HEK293 (cell line): ENCODE results near the gene HSPG2.

Experiments
- KLF1 ChIP-seq: fragments of 450-650 bp; formaldehyde crosslinking; IDR thresholded peaks from 2 replicates; pipeline ENCODE4 v1.5.1; 2016; ENCODE audit warnings: missing biosample characterization, missing genetic modification characterization
- ZBTB21 ChIP-seq: fragments of 450-650 bp; formaldehyde crosslinking; IDR thresholded peaks from 2 replicates; pipeline ENCODE4 v1.5.1; 2017; ENCODE audit warnings: missing biosample characterization, missing genetic modification characterization
- ZNF121 ChIP-seq: fragments of 450-650 bp; formaldehyde crosslinking; IDR thresholded peaks from 2 replicates; pipeline ENCODE4 v1.5.1; 2016; ENCODE audit warnings: missing biosample characterization, missing genetic modification characterization
- ZNF302 ChIP-seq: fragments of 450-650 bp; formaldehyde crosslinking; IDR thresholded peaks from 2 replicates; pipeline ENCODE4 v1.5.1; 2016; ENCODE audit warnings: missing biosample characterization, missing genetic modification characterization, low read depth
- ZNF747 ChIP-seq: fragments of 450-650 bp; formaldehyde crosslinking; IDR thresholded peaks from 2 replicates; pipeline ENCODE4 v1.5.1; 2016; ENCODE audit warnings: missing biosample characterization, missing genetic modification characterization
- TF ChIP-seq, protein P1 (sequence below): fragments of 450-650 bp; formaldehyde crosslinking; IDR thresholded peaks from 2 replicates; pipeline ENCODE4 v1.5.1; 2016; ENCODE audit warnings: missing biosample characterization, missing genetic modification characterization

DNA sequence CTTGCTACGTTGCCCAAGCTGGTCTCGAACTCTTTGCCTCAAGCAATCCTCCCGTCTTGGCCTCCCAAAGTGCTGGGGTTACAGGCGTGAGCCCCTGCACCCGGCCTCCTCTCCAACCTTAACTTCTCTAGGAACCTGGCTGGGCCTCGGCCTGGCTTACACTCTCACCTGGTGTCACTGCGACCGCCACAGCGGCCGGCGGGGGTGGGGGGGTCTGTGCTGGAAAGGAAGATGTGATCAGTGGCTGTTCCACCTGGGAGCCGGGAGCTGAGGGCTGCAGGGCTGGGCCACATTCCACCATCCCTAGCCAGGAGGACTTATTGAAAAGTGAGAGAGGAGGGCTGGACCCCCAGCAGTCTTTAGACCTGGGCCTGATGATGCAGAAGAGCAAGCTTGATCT lies 48.6 kb downstream of the HSPG2 start:
- TF ChIP-seq, protein P1, sequence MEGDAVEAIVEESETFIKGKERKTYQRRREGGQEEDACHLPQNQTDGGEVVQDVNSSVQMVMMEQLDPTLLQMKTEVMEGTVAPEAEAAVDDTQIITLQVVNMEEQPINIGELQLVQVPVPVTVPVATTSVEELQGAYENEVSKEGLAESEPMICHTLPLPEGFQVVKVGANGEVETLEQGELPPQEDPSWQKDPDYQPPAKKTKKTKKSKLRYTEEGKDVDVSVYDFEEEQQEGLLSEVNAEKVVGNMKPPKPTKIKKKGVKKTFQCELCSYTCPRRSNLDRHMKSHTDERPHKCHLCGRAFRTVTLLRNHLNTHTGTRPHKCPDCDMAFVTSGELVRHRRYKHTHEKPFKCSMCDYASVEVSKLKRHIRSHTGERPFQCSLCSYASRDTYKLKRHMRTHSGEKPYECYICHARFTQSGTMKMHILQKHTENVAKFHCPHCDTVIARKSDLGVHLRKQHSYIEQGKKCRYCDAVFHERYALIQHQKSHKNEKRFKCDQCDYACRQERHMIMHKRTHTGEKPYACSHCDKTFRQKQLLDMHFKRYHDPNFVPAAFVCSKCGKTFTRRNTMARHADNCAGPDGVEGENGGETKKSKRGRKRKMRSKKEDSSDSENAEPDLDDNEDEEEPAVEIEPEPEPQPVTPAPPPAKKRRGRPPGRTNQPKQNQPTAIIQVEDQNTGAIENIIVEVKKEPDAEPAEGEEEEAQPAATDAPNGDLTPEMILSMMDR: no peak
- TF ChIP-seq KLF1 (tag by site-specific recombination) (no peak), ZNF747 (no peak), ZNF121 (tag by site-specific recombination) (no peak), ZBTB21 (no peak), ZNF302 (no peak)
